ENCODE data around the gene ABTB2.

GRCh38 chr11:34234086-34234740, 123.6 kb downstream of the ABTB2 start:
- TF ChIP-seq REST (IDR thresholded peaks at IDR 0.05; ENCODE audit: insufficient replicate concordance, low read depth) (no peak), POLR2AphosphoS5 (IDR thresholded peaks at IDR 0.05; ENCODE audit: low read depth) (no peak), SPI1 (IDR thresholded peaks at IDR 0.05; ENCODE audit: borderline replicate concordance, low read depth) (no peak), GABPA (IDR thresholded peaks at IDR 0.05; ENCODE audit: low read depth) (no peak)
- TF ChIP-seq, protein P1, sequence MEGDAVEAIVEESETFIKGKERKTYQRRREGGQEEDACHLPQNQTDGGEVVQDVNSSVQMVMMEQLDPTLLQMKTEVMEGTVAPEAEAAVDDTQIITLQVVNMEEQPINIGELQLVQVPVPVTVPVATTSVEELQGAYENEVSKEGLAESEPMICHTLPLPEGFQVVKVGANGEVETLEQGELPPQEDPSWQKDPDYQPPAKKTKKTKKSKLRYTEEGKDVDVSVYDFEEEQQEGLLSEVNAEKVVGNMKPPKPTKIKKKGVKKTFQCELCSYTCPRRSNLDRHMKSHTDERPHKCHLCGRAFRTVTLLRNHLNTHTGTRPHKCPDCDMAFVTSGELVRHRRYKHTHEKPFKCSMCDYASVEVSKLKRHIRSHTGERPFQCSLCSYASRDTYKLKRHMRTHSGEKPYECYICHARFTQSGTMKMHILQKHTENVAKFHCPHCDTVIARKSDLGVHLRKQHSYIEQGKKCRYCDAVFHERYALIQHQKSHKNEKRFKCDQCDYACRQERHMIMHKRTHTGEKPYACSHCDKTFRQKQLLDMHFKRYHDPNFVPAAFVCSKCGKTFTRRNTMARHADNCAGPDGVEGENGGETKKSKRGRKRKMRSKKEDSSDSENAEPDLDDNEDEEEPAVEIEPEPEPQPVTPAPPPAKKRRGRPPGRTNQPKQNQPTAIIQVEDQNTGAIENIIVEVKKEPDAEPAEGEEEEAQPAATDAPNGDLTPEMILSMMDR (IDR thresholded peaks at IDR 0.05; ENCODE audit: insufficient read depth, low read length): no peak
